DND-41 (cell line): ENCODE data around the gene PSTPIP2.

Source experiments
- ATAC-seq: fragments of 200-7000 bp; cut with Tn5 transposase; 3 replicates; pipeline ENCODE4 v1.9.1; 2021; ENCODE audit warnings: low read depth; ENCODE audit not compliant: insufficient read depth
- DNase-seq: peaks from one replicate; pipeline ENCODE4 v3.0.0-alpha.2; 2020
- H2AFZ ChIP-seq: 2 replicates; pipeline ENCODE4 v1.6.0; 2012; ENCODE audit warnings: low read depth, low read length
- H3K27ac ChIP-seq: 2 replicates; pipeline ENCODE4 v1.5.1; 2012; ENCODE audit warnings: low read length, inconsistent platforms
- H3K27me3 ChIP-seq: fragments of 200-600 bp; sonication (generic); 2 replicates; pipeline ENCODE4 v1.6.0; 2012; ENCODE audit warnings: low read length, mild to moderate bottlenecking, inconsistent platforms; ENCODE audit not compliant: insufficient read depth, poor library complexity
- H3K36me3 ChIP-seq: 2 replicates; pipeline ENCODE4 v1.5.1; 2012; ENCODE audit warnings: low read length, inconsistent platforms; ENCODE audit not compliant: insufficient read depth
- H3K4me1 ChIP-seq: 2 replicates; pipeline ENCODE4 v1.5.1; 2012; ENCODE audit warnings: mild to moderate bottlenecking, low read length; ENCODE audit not compliant: insufficient read depth
- H3K4me2 ChIP-seq: 2 replicates; pipeline ENCODE4 v1.6.0; 2012; ENCODE audit warnings: mild to moderate bottlenecking, moderate library complexity, low read length, inconsistent platforms; ENCODE audit not compliant: insufficient read depth
- H3K4me3 ChIP-seq, 2 experiments: fragments of 200-600 bp in 1 of 2; shearing (Covaris generic) in 1 of 2; 2 replicates each; pipeline ENCODE4 v1.5.1; 2012 to 2016; ENCODE audit warnings: inconsistent platforms in 2 of 2, low read length in 2 of 2, mild to moderate bottlenecking in 2 of 2, low read depth in 1 of 2, moderate library complexity in 1 of 2
- H3K79me2 ChIP-seq: 2 replicates; pipeline ENCODE4 v1.6.0; 2012; ENCODE audit warnings: low read length, inconsistent platforms; ENCODE audit not compliant: insufficient read depth
- H3K9ac ChIP-seq: 2 replicates; pipeline ENCODE4 v1.6.0; 2012; ENCODE audit warnings: low read depth, mild to moderate bottlenecking, inconsistent platforms, low read length, moderate library complexity
- H3K9me3 ChIP-seq: 2 replicates; pipeline ENCODE4 v1.5.1; 2012; ENCODE audit warnings: low read length, moderate library complexity, mild to moderate bottlenecking, inconsistent platforms; ENCODE audit not compliant: insufficient read depth, severe bottlenecking
- H4K20me1 ChIP-seq: 2 replicates; pipeline ENCODE4 v1.6.0; 2012; ENCODE audit warnings: low read length; ENCODE audit not compliant: insufficient read depth
- CTCF ChIP-seq: IDR thresholded peaks from 2 replicates; pipeline ENCODE4 v1.5.1; 2012; ENCODE audit warnings: borderline replicate concordance, low read length, moderate library complexity, mild to moderate bottlenecking; ENCODE audit not compliant: poor library complexity, severe bottlenecking; ENCODE audit errors: extremely low read depth
- EZH2 ChIP-seq: IDR thresholded peaks from 3 replicates; pipeline ENCODE4 v1.6.1; 2012; ENCODE audit warnings: borderline replicate concordance, low read depth, mild to moderate bottlenecking, moderate library complexity, low read length, inconsistent platforms; ENCODE audit not compliant: severe bottlenecking

PSTPIP2 gene

DNA sequence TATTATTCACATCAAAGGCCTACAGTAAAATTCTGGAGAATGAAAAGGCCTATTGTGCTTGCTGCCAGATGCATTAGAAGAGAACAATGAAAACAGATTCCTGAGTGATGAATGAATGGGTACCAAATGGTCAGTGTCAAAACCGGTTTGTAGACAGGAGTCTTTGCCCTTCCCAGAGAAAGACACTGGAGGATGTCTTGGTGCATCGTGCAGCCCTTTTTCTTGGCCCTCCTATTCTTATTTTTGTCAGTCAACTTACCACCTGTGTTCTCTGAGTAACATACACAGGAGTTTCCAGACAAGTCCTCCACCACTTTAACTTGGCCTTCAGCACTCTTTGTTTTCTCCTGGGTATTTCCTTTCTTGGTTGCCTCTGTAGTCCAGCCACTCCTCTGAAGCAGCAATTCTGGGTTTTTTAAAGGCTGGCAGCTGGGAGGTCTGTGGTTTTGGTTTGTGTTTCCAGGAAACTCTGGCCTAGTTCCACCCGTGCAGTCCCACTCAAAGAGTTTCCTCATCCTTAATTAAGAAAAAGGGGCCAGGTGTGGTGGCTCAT is 29.4 kb downstream of the PSTPIP2 start:
- no peaks in the 10 kb centered on the region for H4K20me1 ChIP-seq
- H2AFZ ChIP-seq: no peak overlapping the region
- no peaks in the 10 kb centered on the region for H3K79me2 ChIP-seq
- H3K4me1 ChIP-seq: peaks cover 27% of the 10 kb centered on the region
- H3K36me3 ChIP-seq: no peaks in the 10 kb centered on the region
- DNase-seq: peak; percentile 92
- H3K4me2 ChIP-seq: peak overlapping the region; percentile 24
- no peaks in the 10 kb centered on the region for H3K9me3 ChIP-seq
- H3K27me3 ChIP-seq: no peaks in the 10 kb centered on the region
- TF ChIP-seq CTCF (no peak), EZH2 (no peak)
- H3K9ac ChIP-seq: peak overlapping the region; percentile 11; the same call in 1 of the 2 replicates
- H3K27ac ChIP-seq: peak overlapping the region; percentile 71
- peak; percentile 95 for ATAC-seq
- H3K4me3 ChIP-seq: no peak overlapping the region

- no peak for ATAC-seq
- Histone ChIP-seq H4K20me1 (no peaks in the 10 kb centered on the region), H3K4me1 (peaks cover 27% of the 10 kb centered on the region), H3K9me3 (no peaks in the 10 kb centered on the region), H3K36me3 (no peaks in the 10 kb centered on the region), H3K9ac (no peak overlapping the region), H3K27ac (0 out of 2 replicates have a peak overlapping the region, but pooled peaks have one; percentile 16), H3K4me3 (no peak overlapping the region), H3K4me2 (no peak overlapping the region), H3K79me2 (no peaks in the 10 kb centered on the region), H3K27me3 (no peaks in the 10 kb centered on the region), H2AFZ (no peak overlapping the region)
- no peak for DNase-seq
- TF ChIP-seq EZH2: no peak
- no peak for TF ChIP-seq CTCF
Measured at GRCh38 chr18:46040747-46041104, 31.3 kb downstream of the PSTPIP2 start.

DNA sequence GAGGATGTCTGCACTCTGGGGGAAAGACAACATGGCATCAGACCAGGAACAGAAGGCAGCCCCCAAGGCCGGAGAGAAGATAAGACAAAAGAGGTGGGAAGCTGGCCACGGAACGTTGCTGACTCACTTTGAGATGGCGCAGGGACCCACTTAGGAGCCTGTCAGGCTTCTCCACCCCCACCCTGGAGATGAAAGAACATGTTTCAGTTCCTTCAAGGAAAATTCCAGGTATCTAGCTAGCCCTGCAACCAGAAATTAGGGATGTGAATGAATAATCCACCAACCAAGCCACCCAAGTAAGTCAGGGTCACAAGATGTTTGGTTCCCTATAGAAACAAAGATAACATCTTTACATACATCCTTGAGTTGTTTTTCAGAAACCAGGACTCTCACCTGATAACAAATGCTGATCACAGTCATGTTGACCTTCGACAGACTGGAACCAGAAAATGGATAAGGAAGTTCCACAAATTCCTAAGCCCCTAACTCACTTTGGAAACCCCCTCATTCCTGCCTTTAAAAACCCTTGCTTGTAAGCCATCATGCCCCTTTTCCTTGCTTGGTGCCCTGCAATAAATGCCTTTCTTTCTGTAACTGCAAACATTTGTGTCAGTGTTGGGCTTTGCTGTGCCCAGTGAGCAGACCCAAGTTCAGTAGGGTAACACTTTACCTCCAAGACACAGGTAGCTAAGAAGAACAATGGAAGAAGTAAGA is 31.9 kb downstream of the PSTPIP2 start:
- H3K4me3 ChIP-seq: no peak overlapping the region
- H2AFZ ChIP-seq: no peak overlapping the region
- no peak for DNase-seq
- H3K36me3 ChIP-seq: no peaks in the 10 kb centered on the region
- no peak for TF ChIP-seq EZH2
- TF ChIP-seq CTCF: no peak
- no peaks in the 10 kb centered on the region for H3K27me3 ChIP-seq
- H3K79me2 ChIP-seq: no peaks in the 10 kb centered on the region
- no peaks in the 10 kb centered on the region for H4K20me1 ChIP-seq
- peaks cover 27% of the 10 kb centered on the region for H3K4me1 ChIP-seq
- 0 out of 2 replicates have a peak overlapping the region, but pooled peaks have one; percentile 16 for H3K27ac ChIP-seq
- no peak overlapping the region for H3K9ac ChIP-seq
- no peak overlapping the region for H3K4me2 ChIP-seq
- ATAC-seq: no peak
- H3K9me3 ChIP-seq: no peaks in the 10 kb centered on the region
